ENCODE results near the gene CAMTA1.

CAMTA1 gene

DNA sequence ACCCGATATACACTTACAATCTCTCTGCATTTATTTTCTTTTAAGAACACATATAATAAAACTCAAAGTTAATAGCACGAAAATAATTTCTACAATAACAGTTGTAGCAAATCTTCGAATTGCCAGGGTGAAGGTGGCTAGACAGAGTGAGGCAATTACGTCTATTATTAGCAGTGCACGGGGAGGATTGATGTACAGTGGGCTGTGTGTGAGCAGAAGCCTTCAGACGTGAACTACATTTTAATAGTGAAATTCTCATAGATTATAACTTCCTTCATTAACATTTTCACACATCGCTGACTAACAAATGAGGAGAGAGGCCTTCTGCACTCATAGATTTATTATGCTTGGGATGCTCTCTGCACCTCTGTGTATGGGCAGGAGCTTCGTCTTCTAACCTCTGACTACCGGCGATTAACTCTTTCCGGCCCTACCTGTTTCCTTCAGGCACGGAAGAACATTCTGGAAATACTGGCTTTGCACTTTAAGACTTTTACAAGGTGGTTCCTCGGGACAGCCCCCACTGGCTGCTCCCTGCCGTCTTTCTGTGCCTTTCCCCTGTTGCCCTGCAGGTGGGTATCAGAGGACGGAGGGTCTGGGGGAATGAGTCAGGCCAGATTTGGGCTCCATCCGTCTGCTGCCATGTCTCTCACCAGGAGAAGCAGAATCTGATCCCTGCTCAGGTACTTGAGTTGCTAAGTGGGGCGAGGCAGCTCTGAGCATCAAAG is 200.5 kb downstream of the CAMTA1 start:
- no peak for DNase-seq

DNA sequence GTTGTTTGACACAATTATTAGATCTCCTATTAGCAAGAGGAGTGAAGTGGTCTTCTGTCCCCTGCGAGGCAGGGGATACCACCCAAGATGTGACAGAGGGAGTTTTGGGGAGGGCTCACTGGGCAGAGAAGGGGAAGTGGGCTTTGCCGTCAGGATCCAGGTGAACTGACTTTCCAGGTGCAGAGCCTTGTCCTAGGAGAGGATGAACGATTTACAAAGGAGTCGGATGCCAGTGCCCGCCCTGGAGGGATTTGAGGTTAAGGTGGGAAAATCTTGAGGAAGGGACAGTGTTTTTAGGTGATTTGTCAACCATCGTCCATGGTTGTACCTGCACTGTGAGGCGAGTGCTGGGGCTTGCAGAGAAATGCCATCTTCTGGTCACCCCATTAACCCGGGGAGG is 201.0 kb downstream of the CAMTA1 start:
- no peak for DNase-seq

DNA sequence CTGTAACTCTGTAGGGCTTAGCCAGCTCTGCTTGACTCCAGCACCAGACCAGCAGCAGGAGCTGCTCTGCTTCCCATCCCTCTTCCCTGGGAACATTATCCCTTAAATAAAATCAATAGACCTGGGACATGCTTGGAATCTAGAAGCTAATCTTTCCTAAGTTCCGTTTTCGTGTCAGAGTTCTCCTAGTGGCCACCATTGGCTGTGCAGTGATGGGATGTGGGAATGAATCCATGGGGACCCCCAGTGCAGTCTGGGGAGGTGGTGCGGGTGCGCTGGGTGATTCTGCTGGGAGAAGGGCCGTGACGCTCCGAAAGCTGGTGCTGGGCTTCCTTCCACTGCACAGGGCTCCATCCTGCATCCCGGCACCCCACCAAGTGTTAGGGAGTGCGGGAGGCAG is 202.7 kb downstream of the CAMTA1 start:
- DNase-seq, result no peak

DNA sequence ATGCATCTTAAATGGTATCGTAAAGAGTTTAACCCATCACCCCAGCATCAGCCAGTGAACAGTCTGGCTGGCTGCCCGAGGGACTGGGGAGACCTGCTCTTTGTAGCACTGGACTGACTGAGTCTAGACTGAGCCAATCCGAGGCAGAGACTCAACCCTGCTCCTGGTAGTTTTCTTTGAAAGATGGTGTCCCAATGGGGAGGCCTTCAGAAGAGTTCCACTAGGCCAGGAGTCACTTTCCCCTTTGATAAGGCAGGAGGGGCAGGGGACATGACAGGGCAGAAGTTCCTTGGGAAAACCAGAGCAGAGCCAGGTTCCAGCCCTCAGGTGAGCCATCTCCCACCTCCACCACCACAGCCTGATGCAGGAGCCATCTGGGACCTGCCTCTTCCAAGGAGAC is 203.5 kb downstream of the CAMTA1 start:
- no peak for DNase-seq

DNA sequence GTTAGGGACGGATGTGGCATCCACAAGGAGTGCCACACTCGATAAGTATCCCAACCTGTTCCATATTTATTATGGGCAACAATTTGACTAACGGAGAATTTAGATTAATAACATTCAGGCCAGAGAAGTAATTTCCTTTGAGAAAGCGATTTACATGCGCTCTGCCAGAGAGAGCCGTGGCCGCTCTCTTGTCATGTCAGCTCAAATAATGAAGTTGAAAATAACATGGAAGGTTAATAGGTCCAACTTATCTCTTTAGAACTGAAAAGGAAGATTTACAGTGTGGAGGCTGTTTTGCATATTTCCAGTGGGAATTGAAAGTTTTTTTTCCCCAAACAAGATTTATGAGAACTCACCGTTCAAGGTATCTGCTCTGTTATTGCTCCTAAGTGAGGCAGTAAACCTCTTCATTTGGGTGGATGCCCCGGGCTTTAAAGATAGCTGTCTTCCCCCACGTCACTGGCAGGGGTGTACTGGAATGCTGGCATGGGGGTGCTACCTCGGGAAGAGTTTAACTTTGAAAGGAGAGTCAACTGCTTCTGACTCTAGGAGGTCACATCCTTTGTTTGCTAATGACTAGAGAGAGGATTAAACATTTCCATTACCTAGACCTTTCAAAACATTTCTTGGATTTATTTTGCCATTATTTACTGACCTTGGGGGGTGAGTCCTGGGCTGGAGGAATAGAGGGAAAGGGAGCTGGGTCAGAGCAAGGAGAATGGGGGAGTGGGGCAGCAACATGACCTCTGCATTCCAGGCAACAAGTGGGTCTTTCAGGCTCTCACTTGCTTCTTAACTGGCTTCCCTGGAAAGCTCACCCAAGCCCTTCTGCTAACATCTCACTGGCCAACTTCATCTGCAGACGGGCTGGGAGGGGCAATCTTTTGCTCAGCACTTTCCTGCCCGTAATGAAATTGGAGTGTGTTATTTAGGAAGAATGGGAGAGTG is 204.2 kb downstream of the CAMTA1 start:
- no peak for DNase-seq

DNA sequence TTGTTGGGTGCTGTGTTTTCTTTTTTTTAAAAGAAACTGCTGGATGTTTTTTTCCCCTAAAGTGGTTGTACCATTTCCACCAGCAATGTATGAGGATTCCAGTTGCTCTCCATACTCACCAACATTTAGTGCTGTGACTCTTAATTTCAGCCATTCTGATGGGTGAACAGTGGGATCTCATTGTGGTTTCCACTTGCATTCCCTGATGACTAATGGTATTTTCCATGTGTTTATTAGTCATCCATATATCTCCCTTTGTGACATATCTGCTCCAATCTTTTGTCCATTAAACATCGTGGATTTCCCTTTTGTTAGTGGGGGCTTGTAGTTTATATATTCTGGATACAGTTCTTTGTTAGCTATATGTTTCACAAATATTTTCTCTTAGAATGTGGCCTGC is 206.0 kb downstream of the CAMTA1 start:
- no peak for DNase-seq

DNA sequence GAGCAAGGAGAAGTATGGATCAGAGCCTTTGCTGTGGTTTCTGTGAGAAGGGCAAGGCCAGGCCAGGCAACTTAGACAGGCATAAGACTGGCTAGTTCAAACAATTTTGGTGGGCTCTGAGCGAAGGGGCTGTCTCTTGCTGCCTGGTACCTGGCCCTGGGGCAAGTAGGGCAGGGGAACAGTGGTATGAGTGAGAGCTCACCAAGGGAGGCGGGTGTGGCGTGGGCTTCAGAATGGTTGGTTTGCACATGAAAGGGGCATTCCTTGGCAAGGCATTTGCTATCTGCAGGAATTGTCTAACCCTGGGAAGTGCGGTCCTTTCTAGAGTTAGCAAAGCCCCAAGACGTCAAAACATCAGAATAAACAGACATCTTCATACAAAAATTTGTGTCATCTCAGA is 210.5 kb downstream of the CAMTA1 start:
- DNase-seq, result no peak

DNA sequence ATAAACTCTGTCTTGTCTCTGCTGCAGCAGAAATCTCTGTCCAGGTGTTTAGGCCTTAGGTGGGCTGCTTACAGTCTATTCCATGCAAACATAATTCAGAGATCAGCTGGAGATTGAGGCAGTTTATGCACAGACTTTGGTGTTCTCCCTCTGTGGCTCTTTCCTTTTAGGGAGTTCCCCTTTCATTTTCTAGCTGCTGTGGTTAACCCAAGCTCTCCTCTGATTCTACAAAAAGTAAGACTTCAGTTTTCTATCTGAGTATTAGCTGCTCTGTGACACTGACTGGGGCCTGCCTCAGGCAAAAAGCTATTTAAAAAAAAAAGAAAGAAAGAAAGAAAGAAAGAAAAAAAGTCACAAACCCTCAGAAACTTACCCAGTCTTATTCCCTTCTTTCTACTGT is 211.1 kb downstream of the CAMTA1 start:
- DNase-seq, result no peak

DNA sequence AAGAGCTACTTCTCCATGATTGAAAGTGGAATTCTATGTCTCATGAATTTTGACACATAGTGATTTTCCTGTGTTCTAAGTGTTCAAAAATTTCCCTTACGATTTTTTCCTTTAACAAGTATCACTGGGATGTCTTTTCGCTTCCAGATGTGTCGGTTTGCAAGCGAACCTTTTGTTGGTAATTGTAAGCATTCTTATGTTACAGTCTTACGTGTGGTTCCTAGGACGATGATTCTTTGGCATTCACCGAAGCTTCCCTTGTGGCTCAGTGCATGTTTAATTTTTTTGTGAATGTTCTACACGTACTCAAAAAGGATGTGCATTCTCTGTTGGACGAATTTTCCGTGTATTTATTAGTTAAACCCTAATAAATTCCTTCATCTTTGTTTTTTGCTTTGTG is 211.6 kb downstream of the CAMTA1 start:
- DNase-seq, result no peak

DNA sequence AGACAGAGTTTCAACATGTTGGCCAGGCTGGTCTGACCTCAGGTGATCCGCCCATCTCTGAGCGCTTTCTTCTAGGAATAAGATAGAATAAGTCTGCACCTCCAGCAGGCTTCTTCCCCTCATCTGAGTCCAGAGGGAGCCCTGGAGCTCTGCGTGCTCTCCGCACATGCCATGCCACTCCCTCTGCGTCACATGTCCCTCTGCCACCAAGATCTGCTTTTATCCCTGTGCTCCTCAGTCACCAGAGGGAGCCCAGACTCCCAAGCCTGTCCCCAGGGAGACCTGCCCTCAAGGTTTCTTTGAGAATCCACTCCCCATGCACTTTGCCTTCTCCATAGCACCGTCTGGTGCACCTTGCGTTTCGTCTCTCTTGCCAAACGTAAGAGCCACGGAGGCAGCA is 213.0 kb downstream of the CAMTA1 start:
- peak; percentile 80 for DNase-seq

DNA sequence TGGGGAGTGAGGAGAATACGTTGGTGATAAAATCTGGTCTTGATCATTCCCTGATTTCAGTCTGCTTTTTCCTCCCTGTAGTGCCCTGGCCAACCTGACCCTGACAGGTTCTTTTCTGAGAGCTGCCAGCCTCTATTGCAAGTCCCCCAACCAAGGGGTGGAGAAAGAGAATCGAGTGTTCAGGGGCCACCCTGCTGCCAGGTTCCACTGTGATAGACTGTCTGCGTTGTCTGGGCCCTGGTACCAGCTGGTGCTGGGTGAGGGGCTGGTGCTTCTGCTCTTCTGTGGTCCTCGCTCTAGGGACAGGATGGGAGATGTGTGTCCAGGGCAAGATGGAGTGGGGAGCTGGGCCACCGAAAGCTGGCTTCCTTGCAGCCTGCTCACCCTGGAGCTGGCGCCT is 214.6 kb downstream of the CAMTA1 start:
- no peak for DNase-seq

DNA sequence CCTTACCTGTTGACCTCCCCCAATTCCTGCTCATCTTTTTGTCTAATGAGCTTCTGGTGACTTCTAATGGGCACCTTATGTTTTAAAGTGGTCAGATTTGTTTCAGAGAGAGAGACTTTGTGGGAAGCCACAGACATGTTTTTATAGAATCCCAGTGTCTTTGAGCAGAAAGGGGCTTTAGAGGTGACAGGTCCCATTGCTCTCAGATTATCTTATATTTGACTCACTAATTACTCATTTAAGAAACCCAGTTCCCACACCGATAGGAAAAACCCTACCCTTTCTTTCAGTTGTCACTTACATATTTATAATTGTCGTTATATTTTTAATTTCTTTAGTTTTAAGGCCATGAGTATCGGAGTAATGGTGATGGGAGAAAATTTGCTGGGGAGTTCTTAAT is 215.5 kb downstream of the CAMTA1 start:
- no peak for DNase-seq

DNA sequence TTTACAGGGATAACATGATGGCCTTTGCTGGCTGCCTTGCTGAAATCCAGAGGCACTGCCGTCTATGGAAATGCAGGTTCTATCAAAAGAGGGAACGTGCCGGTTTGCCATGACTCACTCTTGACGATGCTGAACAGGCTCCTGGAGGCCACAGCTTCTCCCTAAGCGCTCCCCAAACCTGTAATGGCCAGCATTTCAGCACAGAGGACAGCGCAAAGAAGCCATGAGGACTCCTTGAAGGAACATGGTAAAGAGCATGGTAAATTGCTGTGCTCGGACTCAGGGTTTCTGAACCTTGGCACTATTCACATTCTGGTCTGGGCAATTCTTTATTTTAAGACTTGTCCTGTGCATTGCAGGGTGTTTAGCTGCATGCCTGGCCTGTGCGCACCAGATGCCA is 217.5 kb downstream of the CAMTA1 start:
- no peak for DNase-seq

DNA sequence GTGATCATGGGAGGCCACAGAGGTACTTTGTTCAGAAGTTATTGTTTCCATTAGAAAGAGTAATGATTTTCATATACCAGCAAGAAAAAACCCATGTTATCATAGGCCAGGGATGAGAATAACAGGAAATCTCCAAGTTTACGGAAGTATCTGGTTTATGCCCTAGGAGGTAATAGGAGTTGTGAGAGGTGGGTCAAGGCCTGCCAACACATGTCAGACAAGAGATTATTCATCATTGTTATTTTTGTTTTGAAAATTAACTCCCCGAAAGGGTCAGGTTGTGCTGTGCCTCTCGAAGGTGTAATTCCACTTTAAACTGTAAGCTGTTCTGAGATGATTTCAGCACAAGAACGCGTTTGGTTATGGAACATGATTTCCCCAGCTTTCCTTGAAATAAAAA is 218.4 kb downstream of the CAMTA1 start:
- no peak for DNase-seq

DNA sequence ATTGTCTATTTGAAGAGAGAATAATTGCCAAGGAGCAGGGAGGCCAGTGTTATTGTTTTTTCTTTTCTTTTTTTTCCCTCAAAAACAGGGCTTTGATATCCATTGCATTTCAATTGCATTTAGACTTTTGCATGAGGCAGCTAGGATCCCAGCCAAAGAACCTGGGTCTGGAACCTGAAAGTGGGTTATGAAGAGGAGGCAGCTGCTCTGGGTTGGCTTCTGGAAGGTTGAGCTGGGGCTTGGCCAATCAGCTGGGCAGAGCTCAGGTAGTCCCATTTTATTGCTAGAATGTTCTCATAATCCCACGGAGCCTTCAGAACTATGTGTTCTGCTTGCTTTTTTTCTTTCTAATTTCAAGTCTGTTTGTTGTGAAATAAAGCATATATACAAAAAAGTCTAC is 218.9 kb downstream of the CAMTA1 start:
- DNase-seq, result no peak

DNA sequence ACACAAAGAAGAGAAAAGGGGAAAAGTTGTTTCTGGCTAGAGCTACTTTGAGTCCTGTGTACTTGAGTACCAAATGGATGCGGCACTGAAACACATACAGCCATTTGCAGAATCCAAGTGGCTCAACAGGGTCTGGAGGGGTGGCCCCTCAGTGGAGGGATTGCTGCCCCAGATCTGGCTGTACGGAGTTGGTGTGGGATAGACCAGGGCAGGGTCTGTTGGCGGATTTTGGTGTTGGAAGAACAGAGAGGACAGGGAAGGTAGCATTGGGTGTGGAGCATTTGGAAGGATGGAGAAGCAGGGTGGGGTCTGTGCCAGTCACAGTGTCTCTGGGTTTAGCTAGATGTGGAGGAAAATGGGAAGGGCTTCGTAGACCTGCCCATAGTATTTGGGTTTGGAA is 220.5 kb downstream of the CAMTA1 start:
- peak; percentile 15 for DNase-seq

DNA sequence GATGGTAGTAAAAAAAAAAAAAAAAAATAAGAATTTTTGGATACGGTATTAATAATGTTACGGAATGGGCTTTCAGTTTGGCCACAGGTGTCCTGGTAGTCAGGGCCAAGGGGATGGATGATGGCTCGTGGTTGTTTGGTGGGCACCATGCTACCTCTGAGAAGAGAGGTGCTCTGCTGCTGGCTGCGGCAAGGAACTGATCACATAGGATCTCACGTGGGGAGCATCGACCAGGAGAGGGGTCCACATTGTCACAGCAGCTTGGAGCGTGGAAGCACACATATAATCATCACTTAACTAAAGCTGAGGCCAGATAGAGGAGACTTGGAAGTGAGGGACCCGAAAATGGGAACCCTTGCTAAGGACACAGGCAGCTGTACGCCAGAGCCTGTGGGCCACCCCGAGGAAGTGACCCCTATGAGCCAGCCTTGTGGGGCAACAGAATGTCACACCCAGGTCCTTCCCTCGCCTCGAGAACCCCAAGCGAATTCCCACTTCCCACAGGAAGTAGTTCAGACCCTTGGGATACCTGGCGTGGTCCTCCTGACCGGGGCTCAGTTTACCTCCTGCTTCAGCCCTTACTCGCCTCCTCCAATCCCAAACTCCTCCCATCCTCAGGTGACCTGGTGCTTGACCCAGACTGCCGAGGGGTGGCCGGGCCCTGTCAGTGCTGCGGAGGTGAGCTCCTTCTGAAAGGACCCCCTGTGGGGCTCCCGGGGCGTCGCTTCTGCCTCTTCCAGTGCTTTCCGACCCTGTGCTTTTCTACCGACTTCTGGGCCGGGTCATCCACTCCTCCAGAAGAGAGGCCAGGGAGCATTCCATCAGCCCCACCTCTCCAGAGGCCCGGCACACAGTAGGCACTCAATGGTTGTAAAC is 222.0 kb downstream of the CAMTA1 start:
- peak; percentile 38 for DNase-seq

DNA sequence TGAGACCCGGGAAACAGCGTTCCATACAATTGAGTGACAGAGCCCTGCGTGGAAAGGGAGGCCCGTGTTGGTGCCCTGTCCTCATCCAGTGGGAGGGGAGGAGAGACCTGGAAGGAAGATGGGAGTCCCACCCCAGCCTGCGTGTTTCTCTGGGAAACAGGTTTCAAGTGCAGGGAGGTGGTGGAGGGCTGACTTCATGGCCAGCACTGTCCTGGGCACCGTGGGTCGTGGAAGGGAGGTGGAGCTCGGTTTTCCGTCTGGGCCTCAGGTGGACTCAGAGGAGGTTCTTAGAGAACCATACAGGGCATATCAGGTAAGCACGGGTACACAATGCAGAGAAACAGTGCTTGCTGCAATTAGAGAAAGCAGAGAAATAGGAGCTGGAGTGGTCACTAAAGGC is 222.6 kb downstream of the CAMTA1 start:
- peak; percentile 33 for DNase-seq

DNA sequence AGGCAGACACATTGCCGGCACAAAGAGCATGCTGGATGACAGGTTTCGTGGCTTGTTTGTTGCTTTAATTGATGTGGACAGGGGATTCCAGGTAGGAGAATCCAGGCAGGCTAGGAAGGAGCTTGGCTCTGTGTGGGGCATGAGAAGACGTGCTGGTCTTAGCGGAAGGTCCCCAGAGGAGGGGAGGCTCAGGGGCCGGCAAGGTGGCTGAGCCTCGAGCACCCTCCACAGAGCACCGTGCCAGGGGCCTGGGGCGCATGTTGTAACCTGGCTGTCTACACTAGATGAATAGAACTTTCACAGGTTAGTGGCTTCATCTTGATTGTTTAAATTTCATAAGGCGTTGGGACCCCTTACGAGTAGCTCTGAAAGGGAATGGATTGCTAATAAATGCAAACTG is 223.1 kb downstream of the CAMTA1 start:
- DNase-seq, result no peak

DNA sequence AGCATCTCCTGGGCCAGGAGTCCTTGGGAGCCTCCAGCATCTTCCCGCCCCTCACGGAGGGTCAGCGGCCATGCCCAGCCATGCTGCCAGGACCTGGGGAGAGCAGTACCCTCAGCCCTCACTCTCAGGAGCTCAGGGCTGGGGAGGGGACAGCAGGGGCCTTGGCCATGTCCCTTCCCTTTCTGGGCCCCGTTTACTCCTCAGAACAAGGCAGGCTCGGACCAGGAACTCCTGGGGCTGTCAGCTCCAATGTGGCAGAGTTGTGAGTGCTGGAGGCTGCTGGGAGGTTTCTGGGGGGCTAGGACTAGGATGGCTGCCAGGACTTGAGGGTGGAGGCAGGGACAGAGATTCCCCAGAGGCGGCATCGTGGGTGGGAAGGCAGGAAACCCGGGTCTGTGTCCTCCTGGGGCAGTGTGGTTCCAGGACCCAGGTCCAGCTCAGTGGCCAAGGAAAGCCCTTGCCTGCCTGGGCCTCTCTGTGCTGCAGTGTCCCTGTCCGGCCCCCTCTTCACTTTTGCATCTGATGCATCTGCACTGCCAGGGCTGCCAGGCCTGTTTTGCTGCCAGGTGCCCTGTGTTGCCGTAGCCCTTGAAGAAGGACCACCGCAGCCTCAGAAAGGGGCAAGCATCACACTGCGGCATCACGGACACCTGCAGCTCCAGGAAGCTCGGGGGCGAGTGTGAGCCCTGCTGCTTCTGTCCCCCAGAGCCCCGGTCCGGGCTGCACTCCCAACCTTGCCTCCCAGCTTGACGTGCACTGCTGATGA is 223.9 kb downstream of the CAMTA1 start:
- peak; percentile 37 for DNase-seq

DNA sequence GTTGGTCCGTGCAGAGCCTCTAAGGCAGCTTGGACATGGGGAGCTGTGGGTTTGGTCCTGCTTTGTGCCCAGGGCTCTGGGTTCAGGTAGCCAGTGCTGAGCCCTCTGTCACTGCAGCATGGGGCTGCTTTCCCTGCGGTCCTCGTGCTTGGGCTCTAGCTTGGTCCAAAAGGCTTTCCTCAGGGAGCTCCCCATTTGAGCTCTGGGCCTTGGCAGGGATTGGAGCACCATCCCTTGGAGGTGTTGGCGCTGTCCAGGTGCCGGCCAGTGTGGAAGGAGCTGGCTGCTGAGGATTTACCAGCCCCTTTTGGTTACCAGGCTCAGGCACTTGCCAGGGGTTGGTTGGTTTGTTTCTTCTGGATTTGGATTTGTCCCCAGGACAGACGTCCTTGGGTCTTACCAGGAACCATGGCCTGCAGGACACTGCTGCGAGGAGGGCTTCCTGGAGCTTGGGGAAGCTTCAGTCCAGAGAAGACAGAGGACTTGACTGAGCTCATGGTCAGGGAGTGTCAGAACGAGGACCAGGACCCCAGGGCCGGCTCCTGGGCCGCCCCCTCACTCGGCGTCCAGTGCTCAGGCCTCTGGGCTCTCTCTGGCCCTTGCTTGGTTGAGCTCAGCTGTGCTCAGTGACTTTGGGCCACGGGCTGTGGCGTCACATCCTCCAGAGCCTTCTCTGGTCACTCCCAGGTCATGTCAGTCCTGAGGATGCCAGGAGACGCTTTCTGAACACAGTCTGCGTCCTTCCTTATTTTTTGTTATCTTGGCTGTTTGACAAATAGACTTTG is 224.7 kb downstream of the CAMTA1 start:
- DNase-seq, result peak; percentile 43
